AG09319 (cell line): Measurements from ENCODE around the gene ITPKC.
A peak's percentile ranks its signal among the peaks of the same experiment; 100 is the strongest.

Experiments used
- DNase-seq: peaks from one replicate; pipeline ENCODE4 v3.0.0-alpha.2; 2010; ENCODE audit warnings: low read depth; ENCODE audit errors: extremely low read depth
- CTCF ChIP-seq: IDR thresholded peaks from 2 replicates; pipeline ENCODE4 v1.5.1; 2011; ENCODE audit warnings: low read depth, mild to moderate bottlenecking, inconsistent platforms, low read length, moderate library complexity

Gene ITPKC

GRCh38 chr19:40714441-40715299, 2.2 kb upstream of the ITPKC start:
- TF ChIP-seq CTCF, result no peak; the same call in 1 of the 2 replicates
- DNase-seq, result peak; percentile 83

DNA sequence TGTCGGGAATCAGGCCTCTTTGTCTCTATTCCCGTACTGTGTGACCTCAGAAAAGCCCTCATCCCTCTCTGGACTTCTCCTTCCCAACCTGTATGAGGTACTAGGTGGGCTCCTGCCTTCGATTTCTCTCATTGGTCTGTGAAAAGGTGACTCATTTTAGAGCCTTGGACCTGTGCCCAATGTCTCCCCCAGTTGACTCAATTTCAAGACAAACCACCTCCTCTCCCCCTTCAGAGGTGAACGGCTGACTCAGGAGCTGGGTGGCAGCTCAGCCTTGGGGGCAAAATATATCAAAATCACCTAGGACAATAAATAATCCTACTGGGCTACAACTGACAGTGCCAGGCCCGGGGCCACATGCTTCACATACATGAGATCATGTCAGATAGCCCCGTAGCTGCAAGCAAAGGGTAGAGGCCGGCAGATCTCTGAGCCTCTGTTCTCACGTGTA, 856 bp upstream of the ITPKC start:
- TF ChIP-seq CTCF, result no peak
- DNase-seq, result no peak

- DNase-seq, result no peak
- no peak for TF ChIP-seq CTCF
Measured at GRCh38 chr19:40717325-40717879, 490 bp downstream of the ITPKC start.

DNA sequence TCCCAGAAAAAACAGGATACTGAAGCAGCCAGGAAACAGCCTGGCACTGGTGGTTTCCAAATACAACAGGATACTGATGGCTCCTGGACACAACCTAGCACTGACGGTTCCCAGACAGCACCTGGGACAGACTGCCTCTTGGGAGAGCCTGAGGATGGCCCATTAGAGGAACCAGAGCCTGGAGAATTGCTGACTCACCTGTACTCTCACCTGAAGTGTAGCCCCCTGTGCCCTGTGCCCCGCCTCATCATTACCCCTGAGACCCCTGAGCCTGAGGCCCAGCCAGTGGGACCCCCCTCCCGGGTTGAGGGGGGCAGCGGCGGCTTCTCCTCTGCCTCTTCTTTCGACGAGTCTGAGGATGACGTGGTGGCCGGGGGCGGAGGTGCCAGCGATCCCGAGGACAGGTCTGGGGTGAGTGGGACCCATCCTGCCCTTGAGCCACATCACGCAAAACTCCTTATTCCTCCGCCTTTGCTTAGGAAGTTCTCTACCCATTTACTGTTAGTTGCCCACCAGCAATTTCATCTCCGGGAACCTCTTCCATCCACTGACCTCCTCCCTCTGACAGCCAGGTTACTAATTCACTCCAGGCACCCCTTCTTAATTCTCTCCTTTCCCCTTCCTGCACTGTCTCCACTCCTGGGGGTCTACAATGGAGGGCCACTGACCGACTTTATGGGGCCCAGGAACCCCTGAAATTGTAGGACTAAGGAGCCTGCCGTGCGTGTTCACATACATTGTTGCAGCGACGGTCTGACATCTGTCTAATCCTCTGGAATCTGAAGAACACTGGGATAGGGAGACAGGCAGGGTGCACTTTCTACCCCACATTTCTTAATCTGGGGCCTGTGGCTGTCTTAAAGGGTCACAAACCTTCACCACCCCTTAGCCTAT, 1.2 kb downstream of the ITPKC start:
- DNase-seq, result no peak

GRCh38 chr19:40718774-40719391, 2.0 kb downstream of the ITPKC start:
- no peak for TF ChIP-seq CTCF

More for the DNA sequence above, 1.2 kb downstream of the ITPKC start:
- no peak for TF ChIP-seq CTCF

GRCh38 chr19:40719414-40719894, 2.5 kb downstream of the ITPKC start:
- no peak for TF ChIP-seq CTCF
- no peak for DNase-seq

More at GRCh38 chr19:40718774-40719391, 2.0 kb downstream of the ITPKC start:
- DNase-seq, result no peak
